GM12878 (cell line): ENCODE measurements around the gene ELAVL1. TPM values are rescaled to one million over a fixed set of nuclear protein-coding genes. Genes with fewer than 3 reads are reported as not detected.

Experiments used
- ATAC-seq: fragments of 200-7000 bp; cut with Tn5 transposase; 3 replicates; pipeline ENCODE4 v1.9.1; 2020; ENCODE audit warnings: mild to moderate bottlenecking, moderate library complexity
- BruUV-seq: library from RNA; stranded (reverse); fragments of 400-500 nt; replicated peaks from 2 replicates; lab custom pipeline; 2021; lab: Mats Ljungman, UMichigan
- CTCF ChIA-PET: fragments of 300-600 bp; sonication (Branson Sonifier 250); formaldehyde crosslinking; extraction: SDS; loops from one replicate; lab custom pipeline; 2021; ENCODE audit warnings: inconsistent platforms; lab: Yijun Ruan, JAX
- POLR2A ChIA-PET: fragments of 350-600 bp; formaldehyde crosslinking; extraction: SDS; loops from one replicate; lab custom pipeline; 2021; ENCODE audit warnings: inconsistent platforms; lab: Charles Lee
- RAD21 ChIA-PET: fragments of 300-600 bp; sonication (Branson Sonifier 250); formaldehyde crosslinking; loops from one replicate; lab custom pipeline; 2023; ENCODE audit warnings: antibody characterized with exemption; ENCODE audit not compliant: unreplicated experiment; lab: Charles Lee
- SMC1A ChIA-PET: fragments of 300-600 bp; sonication (Branson Sonifier 250); formaldehyde crosslinking; loops from one replicate; lab custom pipeline; 2023; ENCODE audit not compliant: unreplicated experiment, uncharacterized antibody; lab: Charles Lee
- DNase-seq: peaks from one replicate; pipeline ENCODE4 v3.0.0-alpha.2; 2011; ENCODE audit warnings: low read depth, low spot score
- FAIRE-seq: peaks from 3 replicates; lab custom pipeline; 2011; peaks lifted over from hg19 to GRCh38; lab: Jason Lieb, UNC
- H2AFZ ChIP-seq: 2 replicates; pipeline ENCODE4 v1.6.0; 2011; ENCODE audit warnings: low read depth, low read length, control low read depth; ENCODE audit not compliant: control insufficient read depth
- H3K27ac ChIP-seq: 2 replicates; pipeline ENCODE4 v1.5.1; 2011; ENCODE audit warnings: control low read depth; ENCODE audit not compliant: control insufficient read depth, insufficient read depth
- H3K27me3 ChIP-seq, 2 experiments: replicated peaks in 1 of 2; 2 replicates each; pipeline versions ENCODE4 v1.6.0 to v1.6.1; 2011; ENCODE audit warnings: low read length in 1 of 2; ENCODE audit not compliant: control insufficient read depth in 2 of 2, insufficient read depth in 2 of 2
- H3K36me3 ChIP-seq, 2 experiments: 2 replicates each; pipeline ENCODE4 v1.5.1; 2011; ENCODE audit warnings: low read length in 1 of 2; ENCODE audit not compliant: control insufficient read depth in 2 of 2, insufficient read depth in 2 of 2
- H3K4me1 ChIP-seq: 2 replicates; pipeline ENCODE4 v1.6.1; 2011; ENCODE audit warnings: mild to moderate bottlenecking, low read length, moderate library complexity, mixed read lengths; ENCODE audit not compliant: control insufficient read depth, insufficient read depth
- H3K4me2 ChIP-seq: 2 replicates; pipeline ENCODE4 v1.6.0; 2011; ENCODE audit warnings: control low read depth; ENCODE audit not compliant: control insufficient read depth, insufficient read depth
- H3K4me3 ChIP-seq: fragments of 200-600 bp; sonication (generic); 2 replicates; pipeline ENCODE4 v1.5.1; 2016
- H3K79me2 ChIP-seq: 2 replicates; pipeline ENCODE4 v1.6.0; 2011; ENCODE audit warnings: low read length; ENCODE audit not compliant: control insufficient read depth, insufficient read depth
- H3K9ac ChIP-seq: 2 replicates; pipeline ENCODE4 v1.8.0; 2011; ENCODE audit warnings: low read length, control low read depth, mixed read lengths; ENCODE audit not compliant: control insufficient read depth, insufficient read depth
- H3K9me3 ChIP-seq: replicated peaks from 3 replicates; pipeline ENCODE4 v1.5.1; 2011; ENCODE audit warnings: mild to moderate bottlenecking, low read length; ENCODE audit not compliant: control insufficient read depth, insufficient read depth
- H4K20me1 ChIP-seq: 2 replicates; pipeline ENCODE4 v1.6.0; 2011; ENCODE audit not compliant: control insufficient read depth, insufficient read depth
- BCL3 ChIP-seq: IDR thresholded peaks from 2 replicates; pipeline ENCODE4 v1.6.1; 2011; ENCODE audit warnings: borderline replicate concordance, low read depth, mild to moderate bottlenecking, moderate library complexity, low read length; ENCODE audit not compliant: insufficient read depth, poor library complexity, severe bottlenecking
- HSF1 ChIP-seq: fragments of 150-350 bp; IDR thresholded peaks from 2 replicates; pipeline ENCODE4 v1.6.1; 2014; ENCODE audit warnings: mild to moderate bottlenecking, low read depth, low read length
- IKZF1 ChIP-seq: fragments of 450-650 bp; conservative IDR thresholded peaks from 2 replicates; pipeline ENCODE4 v1.6.1; 2017; ENCODE audit warnings: antibody characterized with exemption, mild to moderate bottlenecking
- IRF4 ChIP-seq: IDR thresholded peaks from 2 replicates; pipeline ENCODE4 v1.6.1; 2011; ENCODE audit warnings: low read depth, low read length
- MAX ChIP-seq: IDR thresholded peaks from 2 replicates; pipeline ENCODE4 v1.6.1; 2012; ENCODE audit warnings: low read depth, low read length, improper control_type of control experiment
- MEF2A ChIP-seq: IDR thresholded peaks from 2 replicates; pipeline ENCODE4 v1.6.1; 2011; ENCODE audit warnings: low read depth, mild to moderate bottlenecking, low read length, moderate library complexity; ENCODE audit not compliant: insufficient read depth
- NRF1 ChIP-seq: conservative IDR thresholded peaks from 2 replicates; pipeline ENCODE4 v1.6.1; 2011; ENCODE audit warnings: mild to moderate bottlenecking, low read depth, low read length, improper control_type of control experiment
- POLR2A ChIP-seq: IDR thresholded peaks from 2 replicates; pipeline ENCODE4 v1.6.1; 2011; ENCODE audit warnings: low read depth, mild to moderate bottlenecking, low read length
- POLR2AphosphoS2 ChIP-seq: IDR thresholded peaks from 2 replicates; pipeline ENCODE4 v1.6.1; 2011; ENCODE audit warnings: low read depth, mild to moderate bottlenecking, low read length, improper control_type of control experiment, moderate library complexity
- RAD21 ChIP-seq: IDR thresholded peaks from 2 replicates; pipeline ENCODE4 v1.6.1; 2011; ENCODE audit warnings: mild to moderate bottlenecking, low read depth, low read length, moderate library complexity; ENCODE audit not compliant: insufficient read depth
- RUNX3 ChIP-seq: IDR thresholded peaks from 2 replicates; pipeline ENCODE4 v1.6.1; 2012; ENCODE audit warnings: low read length, inconsistent platforms
- STAT1 ChIP-seq: fragments of 450-650 bp; conservative IDR thresholded peaks from 2 replicates; pipeline ENCODE4 v1.6.1; 2014; ENCODE audit warnings: antibody characterized with exemption, mild to moderate bottlenecking
- SUPT20H ChIP-seq: IDR thresholded peaks from 2 replicates; pipeline ENCODE4 v1.6.1; 2011; ENCODE audit warnings: low read depth, mild to moderate bottlenecking, low read length, moderate library complexity, borderline replicate concordance; ENCODE audit not compliant: control insufficient read depth
- YY1 ChIP-seq: IDR thresholded peaks from 2 replicates; pipeline ENCODE4 v1.6.1; 2011; ENCODE audit warnings: low read depth, mild to moderate bottlenecking, low read length
- WGBS: methylation state at CpG from one replicate; pipeline ENCODE4 v1.1.6; 2016; ENCODE audit warnings: low lambda C conversion rate; ENCODE audit not compliant: insufficient replicate concordance, insufficient coverage; ENCODE audit errors: missing lambda C conversion rate; 5-methylcytosine and 5-hydroxymethylcytosine counted together
- in situ Hi-C: fragments of 300-500 bp; cut with MboI; formaldehyde crosslinking; loops from 9 replicates; pipeline ENCODE4 v1.14.3; 2018; ENCODE audit warnings: mixed read lengths
- intact Hi-C: fragments of 100-400 bp; cut with micrococcal nuclease; formaldehyde crosslinking; loops from one replicate; pipeline ENCODE4 v1.14.2; 2022; ENCODE audit not compliant: unreplicated experiment
- polyA plus RNA-seq, 11 experiments: library from polyadenylated mRNA; depleted of rRNA in 4 of 11; unstranded in 6 of 11; stranded (reverse) in 5 of 11; fragments of >200 nt; fragmentation: Nextera tagmentation in 4 of 11; fragmentation: Illumina TruSeq in 1 of 11; extraction: Ambion mirVana in 4 of 11; extraction: Trizol in 1 of 11; gene quantifications; 1 replicate in 1 of 11; 2 replicates in 10 of 11; pipeline versions ENCODE4 v1.2.1 to v1.2.3, GENCODE V29; 2011 to 2016; ENCODE audit warnings: inconsistent platforms in 2 of 11, missing spikeins in 2 of 11, low read depth in 1 of 11
- total RNA-seq, 4 experiments: library from RNA; depleted of rRNA in 3 of 4; stranded (reverse); fragments of >200 nt in 3 of 4; fragmentation: Illumina TruSeq in 1 of 4; extraction: Trizol in 1 of 4; gene quantifications; 2 replicates each; pipeline versions ENCODE4 v1.2.1 to v1.2.3, GENCODE V29; 2013 to 2021

ELAVL1 gene
- total and polyA plus RNA-seq, 10 of the 15 experiments (the other 5 are each of a cell fraction or from before 2014, with no cell fraction given) = 7.4 to 155 (median 70.3) TPM

GRCh38 chr19:7926021-7926726 lies 79.3 kb downstream of the ELAVL1 start, which contains the start of gene CTXN1:
Gene CTXN1 (minus strand): TSS chr19:7926135. CDS start chr19:7925538, 597 bp downstream.
- no peak for FAIRE-seq

GRCh38 chr19:7925171-7925851 lies 80.1 kb downstream of the ELAVL1 start:
- ChIA-PET POLR2A (no interaction called here), CTCF (no interaction called here), SMC1A (no interaction called here), RAD21 (no interaction called here)
- FAIRE-seq (peak; percentile 91), ATAC-seq (peak; percentile 57), DNase-seq (no peak)
- no TSS peak for BruUV-seq
- Histone ChIP-seq H3K79me2 (no peaks in the 10 kb centered on the region), H3K36me3 (peaks cover 0 to 3% of the 10 kb centered on the region in 2 experiments; a peak in 2 of 4 replicates), H3K27me3 (no peaks in the 10 kb centered on the region), H3K9ac (no peak overlapping the region), H3K4me2 (peak overlapping the region; percentile 55; the same call in 1 of the 2 replicates), H3K9me3 (no peaks in the 10 kb centered on the region), H2AFZ (peak overlapping the region; percentile 29; the same call in 1 of the 2 replicates), H3K4me1 (peaks cover 5% of the 10 kb centered on the region; the same call in 1 of the 2 replicates), H4K20me1 (no peaks in the 10 kb centered on the region; the same call in 1 of the 2 replicates), H3K27ac (no peak overlapping the region), H3K4me3 (no peak overlapping the region)
- in situ Hi-C loops = no loop called here
- intact Hi-C loops = loop anchor here (1.0 kb wide), 1 partner anchor 72 kb away; no protein-coding TSS in a partner anchor
- WGBS = 4% methylated on average over 51 of the region's 98 CpGs
- TF ChIP-seq MEF2A (no peak), IKZF1 (0 out of 2 replicates have a peak, but pooled peaks have one; percentile 51), RAD21 (peak; percentile 48), MAX (peak; percentile 82), HSF1 (no peak), BCL3 (no peak), RUNX3 (peak; percentile 19; the same call in 1 of the 2 replicates)

More at GRCh38 chr19:7926021-7926726, 79.3 kb downstream of the ELAVL1 start, which contains the start of gene CTXN1:
- Histone ChIP-seq H3K9ac (no peak within 1 kb of the TSS), H3K27me3 (no peaks in the 10 kb centered on the region), H3K4me1 (peaks cover 2% of the 10 kb centered on the region; the same call in 1 of the 2 replicates), H2AFZ (peak within 1 kb of the TSS; percentile 29; the same call in 1 of the 2 replicates), H3K79me2 (no peaks in the 10 kb centered on the region), H3K4me3 (no peak within 1 kb of the TSS), H4K20me1 (no peaks in the 10 kb centered on the region; the same call in 1 of the 2 replicates)
- ChIA-PET POLR2A (interaction anchor here (0.6 kb wide), 1 partner anchor 56 kb away, joined by 3 read pairs; no protein-coding TSS in a partner anchor), SMC1A (no interaction called here), RAD21 (no interaction called here), CTCF (interaction anchor here (0.5 to 1.9 kb wide), 2 partner anchors 18 to 231 kb away, joined by 4 to 8 read pairs; no protein-coding TSS in a partner anchor)
- DNase-seq = no peak
- intact Hi-C loops (no loop called here), in situ Hi-C loops (no loop called here)
- TF ChIP-seq POLR2A (peak; percentile 72), YY1 (no peak), POLR2AphosphoS2 (0 out of 2 replicates have a peak, but pooled peaks have one; percentile 10), SUPT20H (no peak), STAT1 (no peak), IRF4 (no peak), NRF1 (0 out of 2 replicates have a peak, but pooled peaks have one; percentile 28)
- TF ChIP-seq, all 136 proteins: peak for 3
- no TSS peak for BruUV-seq
- H3K4me2 ChIP-seq = peak within 1 kb of the TSS; percentile 64; the same call in 1 of the 2 replicates
- 47% methylated on average over 19 of the region's 65 CpGs for WGBS
- H3K36me3 ChIP-seq = peaks cover 6 to 7% of the 10 kb centered on the region in 2 experiments; a peak in 3 of 4 replicates
- ATAC-seq = peak; percentile 63
- H3K9me3 ChIP-seq = no peaks in the 10 kb centered on the region
- no peak within 1 kb of the TSS for H3K27ac ChIP-seq
